ENCODE measurements around the gene PLEKHM2. TPM values are rescaled to one million over a fixed set of nuclear protein-coding genes. Genes with fewer than 3 reads are reported as not detected.

Gene PLEKHM2
- polyA plus RNA-seq, 1 donor from 2014 or later = 40.1 TPM

DNA sequence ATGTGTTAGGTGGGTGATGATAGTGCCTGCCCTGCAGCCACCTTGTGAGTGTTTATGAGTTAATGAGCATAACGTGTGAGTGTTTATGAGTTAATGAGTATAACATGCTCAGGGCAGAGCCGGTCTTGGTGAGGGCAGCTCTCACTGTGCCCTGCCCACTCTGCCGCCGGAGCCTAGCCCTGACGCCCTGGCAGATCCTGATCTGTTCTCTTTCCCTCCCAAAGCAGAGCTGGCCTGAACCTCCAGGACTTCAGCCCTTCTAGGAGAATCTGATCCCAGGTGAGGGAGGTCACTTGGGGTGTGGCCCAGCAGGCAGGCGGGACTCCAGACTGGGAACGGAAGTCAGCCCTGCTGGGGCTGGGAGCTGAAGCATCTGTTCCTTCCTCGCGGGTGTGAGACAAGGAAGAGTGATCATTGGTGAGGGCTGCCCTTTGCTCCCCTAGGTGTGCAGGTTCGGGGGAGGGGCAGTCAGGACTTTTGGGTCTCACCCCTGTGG, 80.2 kb downstream of the PLEKHM2 start:
- Histone ChIP-seq H3K4me2 (ENCODE audit: low read length) (no peak overlapping the region), H3K36me3 (ENCODE audit: insufficient read depth, low read length) (no peaks in the 10 kb centered on the region), H3K79me2 (replicated peaks; ENCODE audit: insufficient read depth, low read length) (peaks cover 2% of the 10 kb centered on the region), H3K27ac (ENCODE audit: low read length) (no peak overlapping the region), H3K4me3 (ENCODE audit: low read length) (no peak overlapping the region), H2AFZ (ENCODE audit: low read depth, low read length) (no peak overlapping the region), H3K9me2 (ENCODE audit: insufficient read depth, low read length) (no peaks in the 10 kb centered on the region), H3F3A (ENCODE audit: insufficient read depth, low read length, poor library complexity, severe bottlenecking) (no peaks in the 10 kb centered on the region), H3K9me3 (ENCODE audit: low read length) (no peaks in the 10 kb centered on the region), H3K9ac (ENCODE audit: low read length) (no peak overlapping the region), H3K27me3 (ENCODE audit: insufficient read depth, low read depth, low read length) (peaks cover 3% of the 10 kb centered on the region), H4K20me1 (ENCODE audit: insufficient read depth) (no peaks in the 10 kb centered on the region)
- TF ChIP-seq TAF1 (IDR thresholded peaks at IDR 0.05; ENCODE audit: low read depth) (no peak), RAD21 (conservative IDR thresholded peaks at IDR 0.05) (no peak), POLR2AphosphoS5 (IDR thresholded peaks at IDR 0.05) (no peak), SMC3 (conservative IDR thresholded peaks at IDR 0.05; ENCODE audit: poor library complexity) (no peak), EP300 (conservative IDR thresholded peaks at IDR 0.05; ENCODE audit: poor library complexity, severe bottlenecking) (no peak), MXI1 (conservative IDR thresholded peaks at IDR 0.05; ENCODE audit: poor library complexity, severe bottlenecking) (no peak), EZH2 (IDR thresholded peaks at IDR 0.05; ENCODE audit: borderline replicate concordance, insufficient read depth, low read length, poor library complexity, severe bottlenecking) (no peak)
- TF ChIP-seq, protein P1, sequence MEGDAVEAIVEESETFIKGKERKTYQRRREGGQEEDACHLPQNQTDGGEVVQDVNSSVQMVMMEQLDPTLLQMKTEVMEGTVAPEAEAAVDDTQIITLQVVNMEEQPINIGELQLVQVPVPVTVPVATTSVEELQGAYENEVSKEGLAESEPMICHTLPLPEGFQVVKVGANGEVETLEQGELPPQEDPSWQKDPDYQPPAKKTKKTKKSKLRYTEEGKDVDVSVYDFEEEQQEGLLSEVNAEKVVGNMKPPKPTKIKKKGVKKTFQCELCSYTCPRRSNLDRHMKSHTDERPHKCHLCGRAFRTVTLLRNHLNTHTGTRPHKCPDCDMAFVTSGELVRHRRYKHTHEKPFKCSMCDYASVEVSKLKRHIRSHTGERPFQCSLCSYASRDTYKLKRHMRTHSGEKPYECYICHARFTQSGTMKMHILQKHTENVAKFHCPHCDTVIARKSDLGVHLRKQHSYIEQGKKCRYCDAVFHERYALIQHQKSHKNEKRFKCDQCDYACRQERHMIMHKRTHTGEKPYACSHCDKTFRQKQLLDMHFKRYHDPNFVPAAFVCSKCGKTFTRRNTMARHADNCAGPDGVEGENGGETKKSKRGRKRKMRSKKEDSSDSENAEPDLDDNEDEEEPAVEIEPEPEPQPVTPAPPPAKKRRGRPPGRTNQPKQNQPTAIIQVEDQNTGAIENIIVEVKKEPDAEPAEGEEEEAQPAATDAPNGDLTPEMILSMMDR (IDR thresholded peaks at IDR 0.05; ENCODE audit: poor library complexity, severe bottlenecking) = no peak
- TF ChIP-seq, protein P2, sequence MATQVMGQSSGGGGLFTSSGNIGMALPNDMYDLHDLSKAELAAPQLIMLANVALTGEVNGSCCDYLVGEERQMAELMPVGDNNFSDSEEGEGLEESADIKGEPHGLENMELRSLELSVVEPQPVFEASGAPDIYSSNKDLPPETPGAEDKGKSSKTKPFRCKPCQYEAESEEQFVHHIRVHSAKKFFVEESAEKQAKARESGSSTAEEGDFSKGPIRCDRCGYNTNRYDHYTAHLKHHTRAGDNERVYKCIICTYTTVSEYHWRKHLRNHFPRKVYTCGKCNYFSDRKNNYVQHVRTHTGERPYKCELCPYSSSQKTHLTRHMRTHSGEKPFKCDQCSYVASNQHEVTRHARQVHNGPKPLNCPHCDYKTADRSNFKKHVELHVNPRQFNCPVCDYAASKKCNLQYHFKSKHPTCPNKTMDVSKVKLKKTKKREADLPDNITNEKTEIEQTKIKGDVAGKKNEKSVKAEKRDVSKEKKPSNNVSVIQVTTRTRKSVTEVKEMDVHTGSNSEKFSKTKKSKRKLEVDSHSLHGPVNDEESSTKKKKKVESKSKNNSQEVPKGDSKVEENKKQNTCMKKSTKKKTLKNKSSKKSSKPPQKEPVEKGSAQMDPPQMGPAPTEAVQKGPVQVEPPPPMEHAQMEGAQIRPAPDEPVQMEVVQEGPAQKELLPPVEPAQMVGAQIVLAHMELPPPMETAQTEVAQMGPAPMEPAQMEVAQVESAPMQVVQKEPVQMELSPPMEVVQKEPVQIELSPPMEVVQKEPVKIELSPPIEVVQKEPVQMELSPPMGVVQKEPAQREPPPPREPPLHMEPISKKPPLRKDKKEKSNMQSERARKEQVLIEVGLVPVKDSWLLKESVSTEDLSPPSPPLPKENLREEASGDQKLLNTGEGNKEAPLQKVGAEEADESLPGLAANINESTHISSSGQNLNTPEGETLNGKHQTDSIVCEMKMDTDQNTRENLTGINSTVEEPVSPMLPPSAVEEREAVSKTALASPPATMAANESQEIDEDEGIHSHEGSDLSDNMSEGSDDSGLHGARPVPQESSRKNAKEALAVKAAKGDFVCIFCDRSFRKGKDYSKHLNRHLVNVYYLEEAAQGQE (IDR thresholded peaks at IDR 0.05; ENCODE audit: borderline replicate concordance) = no peak

DNA sequence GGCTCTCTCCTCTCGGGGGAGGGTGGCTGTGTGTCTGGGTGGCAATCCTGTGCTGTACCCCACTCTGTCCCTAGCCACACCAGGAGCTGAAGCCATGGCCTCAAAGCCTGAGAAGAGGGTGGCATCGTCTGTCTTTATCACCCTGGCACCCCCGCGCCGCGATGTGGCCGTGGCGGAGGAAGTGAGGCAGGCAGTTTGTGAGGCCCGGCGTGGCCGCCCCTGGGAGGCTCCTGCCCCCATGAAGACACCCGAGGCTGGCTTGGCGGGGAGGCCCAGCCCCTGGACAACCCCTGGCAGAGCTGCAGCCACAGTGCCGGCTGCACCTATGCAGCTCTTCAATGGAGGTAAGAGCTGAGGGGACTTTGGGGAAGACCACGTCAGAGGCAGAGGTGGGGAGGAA, 80.8 kb downstream of the PLEKHM2 start:
- Histone ChIP-seq H3K27ac (ENCODE audit: low read length) (no peak overlapping the region), H3F3A (ENCODE audit: insufficient read depth, low read length, poor library complexity, severe bottlenecking) (no peaks in the 10 kb centered on the region), H3K9me3 (ENCODE audit: low read length) (no peaks in the 10 kb centered on the region), H2AFZ (ENCODE audit: low read depth, low read length) (no peak overlapping the region), H3K9me2 (ENCODE audit: insufficient read depth, low read length) (no peaks in the 10 kb centered on the region), H3K4me3 (ENCODE audit: low read length) (no peak overlapping the region), H3K36me3 (ENCODE audit: insufficient read depth, low read length) (no peaks in the 10 kb centered on the region), H3K27me3 (ENCODE audit: insufficient read depth, low read depth, low read length) (no peaks in the 10 kb centered on the region), H3K4me2 (ENCODE audit: low read length) (no peak overlapping the region), H4K20me1 (ENCODE audit: insufficient read depth) (no peaks in the 10 kb centered on the region), H3K79me2 (replicated peaks; ENCODE audit: insufficient read depth, low read length) (no peaks in the 10 kb centered on the region), H3K9ac (ENCODE audit: low read length) (no peak overlapping the region)
- TF ChIP-seq RAD21 (conservative IDR thresholded peaks at IDR 0.05) (no peak), TAF1 (IDR thresholded peaks at IDR 0.05; ENCODE audit: low read depth) (no peak), MXI1 (conservative IDR thresholded peaks at IDR 0.05; ENCODE audit: poor library complexity, severe bottlenecking) (no peak), POLR2AphosphoS5 (IDR thresholded peaks at IDR 0.05) (no peak), EZH2 (IDR thresholded peaks at IDR 0.05; ENCODE audit: borderline replicate concordance, insufficient read depth, low read length, poor library complexity, severe bottlenecking) (no peak), SMC3 (conservative IDR thresholded peaks at IDR 0.05; ENCODE audit: poor library complexity) (no peak), EP300 (conservative IDR thresholded peaks at IDR 0.05; ENCODE audit: poor library complexity, severe bottlenecking) (no peak)
- TF ChIP-seq, protein P1 (IDR thresholded peaks at IDR 0.05; ENCODE audit: poor library complexity, severe bottlenecking) = no peak
- TF ChIP-seq, protein P2 (IDR thresholded peaks at IDR 0.05; ENCODE audit: borderline replicate concordance) = no peak
